ENCODE results near the gene FAM162A.

Gene FAM162A, protein sequence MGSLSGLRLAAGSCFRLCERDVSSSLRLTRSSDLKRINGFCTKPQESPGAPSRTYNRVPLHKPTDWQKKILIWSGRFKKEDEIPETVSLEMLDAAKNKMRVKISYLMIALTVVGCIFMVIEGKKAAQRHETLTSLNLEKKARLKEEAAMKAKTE

GRCh38 chr3:122383771-122384697 lies at the start of gene FAM162A:
FAM162A (plus strand) TSS chr3:122384182; CDS start chr3:122384266, 84 bp downstream.
- peak within 1 kb of the TSS; percentile 89 for H3K4me3 ChIP-seq (ENCODE audit: low read length)
- DNase-seq (ENCODE audit: low read depth), result peak; percentile 94
- TF ChIP-seq, protein P1, sequence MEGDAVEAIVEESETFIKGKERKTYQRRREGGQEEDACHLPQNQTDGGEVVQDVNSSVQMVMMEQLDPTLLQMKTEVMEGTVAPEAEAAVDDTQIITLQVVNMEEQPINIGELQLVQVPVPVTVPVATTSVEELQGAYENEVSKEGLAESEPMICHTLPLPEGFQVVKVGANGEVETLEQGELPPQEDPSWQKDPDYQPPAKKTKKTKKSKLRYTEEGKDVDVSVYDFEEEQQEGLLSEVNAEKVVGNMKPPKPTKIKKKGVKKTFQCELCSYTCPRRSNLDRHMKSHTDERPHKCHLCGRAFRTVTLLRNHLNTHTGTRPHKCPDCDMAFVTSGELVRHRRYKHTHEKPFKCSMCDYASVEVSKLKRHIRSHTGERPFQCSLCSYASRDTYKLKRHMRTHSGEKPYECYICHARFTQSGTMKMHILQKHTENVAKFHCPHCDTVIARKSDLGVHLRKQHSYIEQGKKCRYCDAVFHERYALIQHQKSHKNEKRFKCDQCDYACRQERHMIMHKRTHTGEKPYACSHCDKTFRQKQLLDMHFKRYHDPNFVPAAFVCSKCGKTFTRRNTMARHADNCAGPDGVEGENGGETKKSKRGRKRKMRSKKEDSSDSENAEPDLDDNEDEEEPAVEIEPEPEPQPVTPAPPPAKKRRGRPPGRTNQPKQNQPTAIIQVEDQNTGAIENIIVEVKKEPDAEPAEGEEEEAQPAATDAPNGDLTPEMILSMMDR (IDR thresholded peaks at IDR 0.05; ENCODE audit: insufficient read depth, low read depth, low read length, missing control alignments), result peak; percentile 49

GRCh38 chr3:122342803-122343202 lies 41.2 kb upstream of the FAM162A start:
- TF ChIP-seq, protein P1 (IDR thresholded peaks at IDR 0.05; ENCODE audit: insufficient read depth, low read depth, low read length, missing control alignments), result no peak
- peak; percentile 62 for DNase-seq (ENCODE audit: low read depth)
- H3K4me3 ChIP-seq (ENCODE audit: low read length), result no peak overlapping the region

DNA sequence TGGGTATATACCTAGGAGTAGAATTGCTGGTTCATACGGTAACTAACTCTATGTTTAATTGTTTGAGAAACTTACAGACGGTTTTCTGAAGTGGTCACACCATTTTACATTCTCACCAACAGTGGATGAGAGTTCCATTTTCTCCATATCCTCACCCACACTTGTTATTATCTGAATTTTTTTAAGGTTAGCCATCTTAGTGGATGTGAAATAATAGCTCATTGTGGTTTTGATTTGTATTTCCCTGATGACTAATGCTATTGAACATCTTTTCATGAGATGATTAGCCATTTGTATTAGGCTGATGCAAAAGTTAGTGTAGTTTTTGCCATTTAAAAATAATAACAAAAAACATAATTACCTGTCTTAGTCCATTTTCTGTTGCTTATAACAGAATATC lies 40.3 kb upstream of the FAM162A start:
- TF ChIP-seq, protein P1 (IDR thresholded peaks at IDR 0.05; ENCODE audit: insufficient read depth, low read depth, low read length, missing control alignments), result no peak
- no peak overlapping the region for H3K4me3 ChIP-seq (ENCODE audit: low read length)
- peak; percentile 62 for DNase-seq (ENCODE audit: low read depth)

- no peak overlapping the region for H3K4me3 ChIP-seq (ENCODE audit: low read length)
- TF ChIP-seq, protein P1 (IDR thresholded peaks at IDR 0.05; ENCODE audit: insufficient read depth, low read depth, low read length, missing control alignments), result no peak
- DNase-seq (ENCODE audit: low read depth), result no peak
Observed at GRCh38 chr3:122349171-122349570, 34.8 kb upstream of the FAM162A start.

DNA sequence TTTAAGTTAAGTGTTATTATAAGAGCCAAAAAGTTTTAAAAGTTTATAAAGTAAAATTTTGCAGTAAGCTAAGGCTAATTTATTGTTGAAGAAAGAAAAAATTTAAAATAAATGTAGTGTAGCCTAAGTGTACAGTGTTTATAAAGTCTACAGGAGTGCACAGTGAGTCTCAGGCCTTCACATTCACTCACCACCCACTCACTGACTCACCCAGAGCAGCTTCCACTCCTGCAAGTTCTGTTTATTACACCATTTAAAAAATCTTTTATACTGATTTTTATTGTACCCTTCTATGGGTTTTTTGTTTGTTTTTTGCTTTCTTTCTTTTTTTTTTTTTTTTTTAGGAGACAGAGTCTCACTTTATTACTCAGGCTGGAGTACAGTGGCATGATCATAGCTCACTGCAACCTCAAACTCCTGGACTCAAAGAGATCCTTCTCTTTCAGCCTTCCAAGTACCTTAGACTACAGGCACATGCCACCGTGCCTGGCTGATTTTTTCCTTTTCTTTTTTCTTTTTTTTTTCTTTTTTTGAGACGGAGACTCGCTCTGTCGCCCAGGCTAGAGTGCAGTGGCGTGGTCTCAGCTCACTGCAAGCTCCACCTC lies 33.1 kb upstream of the FAM162A start:
- TF ChIP-seq, protein P1 (IDR thresholded peaks at IDR 0.05; ENCODE audit: insufficient read depth, low read depth, low read length, missing control alignments), result no peak
- peak; percentile 72 for DNase-seq (ENCODE audit: low read depth)
- H3K4me3 ChIP-seq (ENCODE audit: low read length), result no peak overlapping the region

GRCh38 chr3:122351612-122352011 lies 32.4 kb upstream of the FAM162A start:
- TF ChIP-seq, protein P1 (IDR thresholded peaks at IDR 0.05; ENCODE audit: insufficient read depth, low read depth, low read length, missing control alignments), result no peak
- no peak for DNase-seq (ENCODE audit: low read depth)
- no peak overlapping the region for H3K4me3 ChIP-seq (ENCODE audit: low read length)
